HUES48 (cell line): Measurements from ENCODE around the gene CRTAP.
"Not testable (repeated sequence)": the region's sequence is repeated elsewhere in the genome, so short reads cannot be mapped to it uniquely, and the experiment has no call there.

Experiments
- H3K27ac ChIP-seq: one replicate; pipeline ENCODE4 v1.7.0; 2013; ENCODE audit warnings: low read depth, low read length, inconsistent platforms
- H3K27me3 ChIP-seq: 2 replicates; pipeline ENCODE4 v1.6.1; 2013; ENCODE audit warnings: mild to moderate bottlenecking, low read length; ENCODE audit not compliant: control insufficient read depth, insufficient read depth
- H3K36me3 ChIP-seq: 2 replicates; pipeline ENCODE4 v1.6.1; 2013; ENCODE audit warnings: low read length; ENCODE audit not compliant: control insufficient read depth, insufficient read depth
- H3K4me1 ChIP-seq: 2 replicates; pipeline ENCODE4 v1.6.1; 2013; ENCODE audit warnings: mild to moderate bottlenecking, low read length; ENCODE audit not compliant: control insufficient read depth, insufficient read depth
- H3K4me3 ChIP-seq: 2 replicates; pipeline ENCODE4 v1.5.1; 2013; ENCODE audit warnings: mild to moderate bottlenecking, low read depth, low read length
- H3K9ac ChIP-seq: 2 replicates; pipeline ENCODE4 v1.6.1; 2013; ENCODE audit warnings: mild to moderate bottlenecking, low read depth, low read length, moderate library complexity
- H3K9me3 ChIP-seq: 2 replicates; pipeline ENCODE4 v1.6.1; 2013; ENCODE audit warnings: low read length; ENCODE audit not compliant: control insufficient read depth, insufficient read depth

CRTAP gene

GRCh38 chr3:33079813-33080212, 34.0 kb upstream of the CRTAP start:
- not testable (repeated sequence) for H3K4me3 ChIP-seq, H3K9me3 ChIP-seq, H3K27ac ChIP-seq, H3K27me3 ChIP-seq, H3K36me3 ChIP-seq, H3K9ac ChIP-seq, H3K4me1 ChIP-seq

GRCh38 chr3:33081812-33082211, 32.0 kb upstream of the CRTAP start:
- no peak overlapping the region for H3K9ac ChIP-seq
- no peaks in the 10 kb centered on the region for H3K27me3 ChIP-seq
- H3K9me3 ChIP-seq, result no peaks in the 10 kb centered on the region
- no peaks in the 10 kb centered on the region for H3K36me3 ChIP-seq
- no peak overlapping the region for H3K27ac ChIP-seq
- H3K4me3 ChIP-seq, result no peak overlapping the region
- peaks cover 5% of the 10 kb centered on the region; the same call in 1 of the 2 replicates for H3K4me1 ChIP-seq

- Histone ChIP-seq H3K36me3 (no peaks in the 10 kb centered on the region), H3K4me3 (no peak overlapping the region), H3K4me1 (peaks cover 5% of the 10 kb centered on the region; the same call in 1 of the 2 replicates), H3K9me3 (no peaks in the 10 kb centered on the region), H3K27ac (no peak overlapping the region), H3K9ac (no peak overlapping the region), H3K27me3 (no peaks in the 10 kb centered on the region)
These were observed 29.9 kb upstream of the CRTAP start for GRCh38 chr3:33083958-33084357.

GRCh38 chr3:33088691-33089090, 25.1 kb upstream of the CRTAP start:
- Histone ChIP-seq H3K9me3 (no peaks in the 10 kb centered on the region), H3K4me1 (peaks cover 5% of the 10 kb centered on the region; the same call in 1 of the 2 replicates), H3K27ac (no peak overlapping the region), H3K4me3 (no peak overlapping the region), H3K36me3 (peaks cover 20% of the 10 kb centered on the region), H3K9ac (no peak overlapping the region), H3K27me3 (no peaks in the 10 kb centered on the region)

- H3K27ac ChIP-seq, result no peak overlapping the region
- H3K4me3 ChIP-seq, result no peak overlapping the region
- H3K36me3 ChIP-seq, result peaks cover 20% of the 10 kb centered on the region
- no peak overlapping the region for H3K9ac ChIP-seq
- no peaks in the 10 kb centered on the region for H3K27me3 ChIP-seq
- no peaks in the 10 kb centered on the region for H3K9me3 ChIP-seq
- H3K4me1 ChIP-seq, result no peaks in the 10 kb centered on the region
These were observed 24.3 kb upstream of the CRTAP start for GRCh38 chr3:33089515-33089914.

GRCh38 chr3:33091746-33092145, 22.1 kb upstream of the CRTAP start:
- H3K27ac ChIP-seq, result no peak overlapping the region
- H3K4me1 ChIP-seq, result no peaks in the 10 kb centered on the region; the same call in 1 of the 2 replicates
- H3K27me3 ChIP-seq, result no peaks in the 10 kb centered on the region
- no peak overlapping the region for H3K9ac ChIP-seq
- H3K4me3 ChIP-seq, result no peak overlapping the region
- no peaks in the 10 kb centered on the region for H3K9me3 ChIP-seq
- H3K36me3 ChIP-seq, result peaks cover 20% of the 10 kb centered on the region

GRCh38 chr3:33092496-33093254, 21.1 kb upstream of the CRTAP start:
- Histone ChIP-seq H3K4me1 (no peaks in the 10 kb centered on the region; the same call in 1 of the 2 replicates), H3K27ac (no peak overlapping the region), H3K4me3 (no peak overlapping the region), H3K9ac (no peak overlapping the region), H3K9me3 (no peaks in the 10 kb centered on the region), H3K27me3 (no peaks in the 10 kb centered on the region), H3K36me3 (peaks cover 20% of the 10 kb centered on the region)

- Histone ChIP-seq H3K27ac (no peak overlapping the region), H3K36me3 (peaks cover 20% of the 10 kb centered on the region), H3K9me3 (no peaks in the 10 kb centered on the region), H3K4me3 (no peak overlapping the region), H3K27me3 (no peaks in the 10 kb centered on the region), H3K9ac (no peak overlapping the region), H3K4me1 (no peaks in the 10 kb centered on the region; the same call in 1 of the 2 replicates)
These were observed 20.0 kb upstream of the CRTAP start for GRCh38 chr3:33093847-33094246.

- Histone ChIP-seq H3K27me3 (no peaks in the 10 kb centered on the region), H3K9me3 (no peaks in the 10 kb centered on the region), H3K9ac (no peak overlapping the region), H3K36me3 (peaks cover 20% of the 10 kb centered on the region), H3K4me3 (peak overlapping the region; percentile 96), H3K27ac (no peak overlapping the region), H3K4me1 (no peaks in the 10 kb centered on the region; the same call in 1 of the 2 replicates)
These were observed 18.4 kb upstream of the CRTAP start for GRCh38 chr3:33095436-33095835.

- Histone ChIP-seq H3K9me3 (no peaks in the 10 kb centered on the region), H3K27me3 (no peaks in the 10 kb centered on the region), H3K4me3 (peak overlapping the region; percentile 96), H3K36me3 (peaks cover 20% of the 10 kb centered on the region), H3K4me1 (no peaks in the 10 kb centered on the region; the same call in 1 of the 2 replicates), H3K9ac (peak overlapping the region; percentile 86), H3K27ac (peak overlapping the region; percentile 85)
These were observed 17.5 kb upstream of the CRTAP start for GRCh38 chr3:33096093-33096868.

GRCh38 chr3:33099109-33099645, 14.6 kb upstream of the CRTAP start:
- H3K4me3 ChIP-seq, result no peak overlapping the region
- H3K9ac ChIP-seq, result no peak overlapping the region
- H3K9me3 ChIP-seq, result no peaks in the 10 kb centered on the region
- H3K4me1 ChIP-seq, result no peaks in the 10 kb centered on the region; the same call in 1 of the 2 replicates
- H3K27ac ChIP-seq, result no peak overlapping the region
- no peaks in the 10 kb centered on the region for H3K36me3 ChIP-seq
- no peaks in the 10 kb centered on the region for H3K27me3 ChIP-seq
